WTC11 (cell line): ENCODE results near the gene PGGHG. TPM values are rescaled to one million over a fixed set of nuclear protein-coding genes. Genes with fewer than 3 reads are reported as not detected.

Experiments
- ATAC-seq: fragments of 200-7000 bp; cut with Tn5 transposase; 2 replicates; pipeline ENCODE4 v1.10.0; 2021; ENCODE audit warnings: mild to moderate bottlenecking, moderate library complexity
- CTCF ChIA-PET: fragments of 300-600 bp; sonication (Branson Sonifier 250); formaldehyde crosslinking; loops from one replicate; lab custom pipeline; 2021; ENCODE audit warnings: antibody characterized with exemption; lab: Charles Lee
- POLR2A ChIA-PET: fragments of 350-600 bp; sonication (Branson Sonifier 250); formaldehyde crosslinking; loops from one replicate; lab custom pipeline; 2021; ENCODE audit warnings: antibody characterized with exemption; lab: Charles Lee
- DNase-seq: peaks from one replicate; pipeline ENCODE4 v3.0.0; 2021; ENCODE audit warnings: low spot score
- H3K27ac Mint-ChIP-seq: 2 replicates; pipeline ENCODE4 v1.8.0; 2021; ENCODE audit warnings: mixed read lengths
- H3K27me3 Mint-ChIP-seq: 2 replicates; pipeline ENCODE4 v1.8.0; 2021; ENCODE audit warnings: low read depth, mild to moderate bottlenecking, moderate library complexity, mixed read lengths
- H3K36me3 Mint-ChIP-seq: 2 replicates; pipeline ENCODE4 v1.8.0; 2021; ENCODE audit warnings: mixed read lengths
- H3K4me1 Mint-ChIP-seq: 2 replicates; pipeline ENCODE4 v1.8.0; 2022; ENCODE audit warnings: mixed read lengths
- H3K4me3 Mint-ChIP-seq: 2 replicates; pipeline ENCODE4 v1.8.0; 2021; ENCODE audit warnings: mild to moderate bottlenecking, moderate library complexity, mixed read lengths
- H3K9me3 Mint-ChIP-seq: 2 replicates; pipeline ENCODE4 v1.8.0; 2021; ENCODE audit warnings: mixed read lengths
- ATF3 ChIP-seq: sonication (generic); formaldehyde crosslinking; conservative IDR thresholded peaks from 2 replicates; pipeline ENCODE4 v1.8.1; 2022; ENCODE audit warnings: mild to moderate bottlenecking, missing genetic modification reagents
- CTCF ChIP-seq: fragments of 200-600 bp; IDR thresholded peaks from 2 replicates; pipeline ENCODE4 v1.8.0; 2022; ENCODE audit warnings: antibody characterized with exemption
- GABPB1 ChIP-seq: sonication (generic); formaldehyde crosslinking; IDR thresholded peaks from 2 replicates; pipeline ENCODE4 v1.8.1; 2023; ENCODE audit warnings: mild to moderate bottlenecking, missing genetic modification reagents
- GTF2I ChIP-seq: fragments of 250-450 bp; sonication (Bioruptor Pico); conservative IDR thresholded peaks from 2 replicates; pipeline ENCODE4 v1.4.0; 2021; ENCODE audit warnings: mild to moderate bottlenecking
- MAX ChIP-seq: sonication (generic); formaldehyde crosslinking; IDR thresholded peaks from 2 replicates; pipeline ENCODE4 v1.8.0; 2022; ENCODE audit warnings: mild to moderate bottlenecking, missing genetic modification reagents
- NFYB ChIP-seq: sonication (generic); formaldehyde crosslinking; conservative IDR thresholded peaks from 2 replicates; pipeline ENCODE4 v1.8.0; 2022; ENCODE audit warnings: low read depth, missing genetic modification reagents
- SMAD3 ChIP-seq: sonication (generic); formaldehyde crosslinking; IDR thresholded peaks from 2 replicates; pipeline ENCODE4 v1.8.0; 2022; ENCODE audit warnings: missing genetic modification reagents, mild to moderate bottlenecking, borderline replicate concordance
- TEAD4 ChIP-seq: sonication (generic); formaldehyde crosslinking; IDR thresholded peaks from 2 replicates; pipeline ENCODE4 v1.8.0; 2022; ENCODE audit warnings: mild to moderate bottlenecking, missing genetic modification reagents
- TP53 ChIP-seq: sonication (generic); formaldehyde crosslinking; IDR thresholded peaks from 2 replicates; pipeline ENCODE4 v1.8.1; 2023; ENCODE audit warnings: mild to moderate bottlenecking, missing genetic modification reagents
- ZNF396 ChIP-seq: fragments of 250-450 bp; sonication (Bioruptor Pico); IDR thresholded peaks from 2 replicates; pipeline ENCODE4 v1.8.0; 2021; ENCODE audit warnings: mild to moderate bottlenecking, moderate library complexity, borderline replicate concordance
- ZNF423 ChIP-seq: fragments of 250-450 bp; sonication (Bioruptor Pico); IDR thresholded peaks from 2 replicates; pipeline ENCODE4 v2.1.2; 2022; ENCODE audit warnings: mild to moderate bottlenecking, moderate library complexity
- ZNF532 ChIP-seq: fragments of 250-450 bp; sonication (Bioruptor Pico); IDR thresholded peaks from 2 replicates; pipeline ENCODE4 v1.9.0; 2021; ENCODE audit warnings: mild to moderate bottlenecking, borderline replicate concordance
- total RNA-seq: library from RNA; stranded (reverse); gene quantifications from 3 replicates; pipeline ENCODE4 v1.2.3, GENCODE V29; 2021
- TF ChIP-seq, protein P1 (sequence below): fragments of 250-450 bp; sonication (Bioruptor Pico); IDR thresholded peaks from 2 replicates; pipeline ENCODE4 v1.8.0; 2021; ENCODE audit warnings: mild to moderate bottlenecking
- TF ChIP-seq, protein P2 (sequence below): sonication (generic); formaldehyde crosslinking; IDR thresholded peaks from 2 replicates; pipeline ENCODE4 v1.8.1; 2023; ENCODE audit warnings: mild to moderate bottlenecking, moderate library complexity, missing genetic modification reagents
- TF ChIP-seq, protein P3 (sequence below): sonication (generic); formaldehyde crosslinking; IDR thresholded peaks from 2 replicates; pipeline ENCODE4 v1.8.0; 2022; ENCODE audit warnings: mild to moderate bottlenecking, missing genetic modification reagents

PGGHG gene
- total RNA-seq, 1 experiment from 2014 or later = 74.9 TPM

GRCh38 chr11:293852-294661 lies 5.1 kb downstream of the PGGHG start:
- H3K36me3 Mint-ChIP-seq = peaks cover 17% of the 10 kb centered on the region; the same call in 1 of the 2 replicates
- POLR2A ChIA-PET = no interaction called here
- peaks cover 31% of the 10 kb centered on the region for H3K4me1 Mint-ChIP-seq

GRCh38 chr11:294780-295179 lies 5.9 kb downstream of the PGGHG start:
- Mint-ChIP-seq H3K9me3 (no peaks in the 10 kb centered on the region), H3K4me1 (peaks cover 27% of the 10 kb centered on the region), H3K27ac (no peak overlapping the region), H3K27me3 (no peaks in the 10 kb centered on the region), H3K4me3 (no peak overlapping the region), H3K36me3 (peaks cover 17% of the 10 kb centered on the region; the same call in 1 of the 2 replicates)
- POLR2A ChIA-PET = no interaction called here
- TF ChIP-seq TP53 (CRISPR knock-in tag) (no peak), ATF3 (no peak), ZNF532 (CRISPR knock-in tag) (no peak), CTCF (no peak), ZNF423 (CRISPR knock-in tag) (no peak), GABPB1 (CRISPR knock-in tag) (no peak)
- TF ChIP-seq, protein P1, sequence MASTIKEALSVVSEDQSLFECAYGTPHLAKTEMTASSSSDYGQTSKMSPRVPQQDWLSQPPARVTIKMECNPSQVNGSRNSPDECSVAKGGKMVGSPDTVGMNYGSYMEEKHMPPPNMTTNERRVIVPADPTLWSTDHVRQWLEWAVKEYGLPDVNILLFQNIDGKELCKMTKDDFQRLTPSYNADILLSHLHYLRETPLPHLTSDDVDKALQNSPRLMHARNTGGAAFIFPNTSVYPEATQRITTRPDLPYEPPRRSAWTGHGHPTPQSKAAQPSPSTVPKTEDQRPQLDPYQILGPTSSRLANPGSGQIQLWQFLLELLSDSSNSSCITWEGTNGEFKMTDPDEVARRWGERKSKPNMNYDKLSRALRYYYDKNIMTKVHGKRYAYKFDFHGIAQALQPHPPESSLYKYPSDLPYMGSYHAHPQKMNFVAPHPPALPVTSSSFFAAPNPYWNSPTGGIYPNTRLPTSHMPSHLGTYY (CRISPR knock-in tag) = no peak
- DNase-seq (no peak), ATAC-seq (no peak)
- CTCF ChIA-PET = interaction anchor here (0.7 to 3.6 kb wide), 3 partner anchors 10 to 95 kb away, joined by 3 to 15 read pairs (median 6); no protein-coding TSS in a partner anchor

More at GRCh38 chr11:293852-294661, 5.1 kb downstream of the PGGHG start:
- no peak for ATAC-seq
- Mint-ChIP-seq H3K27ac (no peak overlapping the region), H3K9me3 (no peaks in the 10 kb centered on the region), H3K4me3 (no peak overlapping the region), H3K27me3 (no peaks in the 10 kb centered on the region)
- peak; percentile 7 for DNase-seq
- TF ChIP-seq GTF2I (CRISPR knock-in tag) (no peak), ZNF423 (CRISPR knock-in tag) (peak; percentile 55; the same call in 1 of the 2 replicates), TEAD4 (CRISPR knock-in tag) (no peak)
- CTCF ChIA-PET = interaction anchor here (3.6 kb wide), 1 partner anchor 43 kb away, joined by 15 read pairs; no protein-coding TSS in a partner anchor

DNA sequence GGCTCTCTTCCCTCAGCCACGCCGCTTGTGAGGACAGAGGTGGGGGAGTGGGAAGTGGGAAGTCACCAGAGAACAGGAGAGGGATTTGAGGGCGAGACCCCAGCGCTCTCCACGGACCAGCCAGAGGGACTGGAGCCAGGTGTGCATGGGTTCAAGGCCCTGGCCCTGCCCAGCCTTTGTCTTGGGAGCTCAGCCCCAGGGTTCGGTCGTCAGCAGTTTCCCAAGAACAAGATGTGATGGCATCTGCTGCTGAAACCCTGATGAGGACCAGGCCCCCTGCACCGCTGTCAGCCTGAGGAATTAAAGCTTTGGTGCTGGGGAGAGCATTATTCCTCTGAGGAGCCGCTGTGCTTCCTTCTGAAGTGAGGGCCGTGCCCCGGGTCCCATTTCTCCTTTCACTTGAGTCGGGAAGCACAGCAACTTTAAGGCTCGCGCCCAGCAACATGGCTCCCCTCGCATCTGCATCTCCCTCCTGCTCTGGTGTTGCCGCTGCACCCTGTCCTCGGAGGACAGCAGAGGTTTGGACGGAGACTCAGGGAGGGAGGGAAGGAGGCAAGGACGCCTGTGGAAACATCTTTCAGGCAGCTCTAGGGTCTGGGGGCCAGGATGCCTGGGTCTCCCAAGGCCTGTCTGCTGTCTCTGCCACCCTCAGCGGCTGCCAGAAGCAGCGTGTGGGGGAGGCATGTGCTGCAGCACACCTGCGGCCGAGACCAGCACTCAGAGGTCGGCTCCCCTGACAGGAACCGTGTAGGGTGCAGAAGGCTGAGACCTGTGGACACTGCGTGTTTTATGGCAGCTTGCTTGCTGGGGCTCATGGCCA lies 6.6 kb downstream of the PGGHG start:
- H3K36me3 Mint-ChIP-seq = peaks cover 17% of the 10 kb centered on the region; the same call in 1 of the 2 replicates
- H3K27ac Mint-ChIP-seq = peak overlapping the region; percentile 41; the same call in 1 of the 2 replicates
- ChIA-PET CTCF (interaction anchor here (0.7 to 3.6 kb wide), 3 partner anchors 9 to 95 kb away, joined by 3 to 15 read pairs (median 6); no protein-coding TSS in a partner anchor), POLR2A (no interaction called here)
- H3K4me1 Mint-ChIP-seq = peaks cover 27% of the 10 kb centered on the region
- DNase-seq (peak; percentile 8), ATAC-seq (no peak)
- no peaks in the 10 kb centered on the region for H3K9me3 Mint-ChIP-seq
- no peak overlapping the region for H3K4me3 Mint-ChIP-seq
- no peaks in the 10 kb centered on the region for H3K27me3 Mint-ChIP-seq
- TF ChIP-seq, protein P2, sequence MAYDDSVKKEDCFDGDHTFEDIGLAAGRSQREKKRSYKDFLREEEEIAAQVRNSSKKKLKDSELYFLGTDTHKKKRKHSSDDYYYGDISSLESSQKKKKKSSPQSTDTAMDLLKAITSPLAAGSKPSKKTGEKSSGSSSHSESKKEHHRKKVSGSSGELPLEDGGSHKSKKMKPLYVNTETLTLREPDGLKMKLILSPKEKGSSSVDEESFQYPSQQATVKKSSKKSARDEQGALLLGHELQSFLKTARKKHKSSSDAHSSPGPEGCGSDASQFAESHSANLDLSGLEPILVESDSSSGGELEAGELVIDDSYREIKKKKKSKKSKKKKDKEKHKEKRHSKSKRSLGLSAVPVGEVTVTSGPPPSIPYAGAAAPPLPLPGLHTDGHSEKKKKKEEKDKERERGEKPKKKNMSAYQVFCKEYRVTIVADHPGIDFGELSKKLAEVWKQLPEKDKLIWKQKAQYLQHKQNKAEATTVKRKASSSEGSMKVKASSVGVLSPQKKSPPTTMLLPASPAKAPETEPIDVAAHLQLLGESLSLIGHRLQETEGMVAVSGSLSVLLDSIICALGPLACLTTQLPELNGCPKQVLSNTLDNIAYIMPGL = no peak
- TF ChIP-seq ZNF396 (CRISPR knock-in tag) = no peak
- TF ChIP-seq, protein P3, sequence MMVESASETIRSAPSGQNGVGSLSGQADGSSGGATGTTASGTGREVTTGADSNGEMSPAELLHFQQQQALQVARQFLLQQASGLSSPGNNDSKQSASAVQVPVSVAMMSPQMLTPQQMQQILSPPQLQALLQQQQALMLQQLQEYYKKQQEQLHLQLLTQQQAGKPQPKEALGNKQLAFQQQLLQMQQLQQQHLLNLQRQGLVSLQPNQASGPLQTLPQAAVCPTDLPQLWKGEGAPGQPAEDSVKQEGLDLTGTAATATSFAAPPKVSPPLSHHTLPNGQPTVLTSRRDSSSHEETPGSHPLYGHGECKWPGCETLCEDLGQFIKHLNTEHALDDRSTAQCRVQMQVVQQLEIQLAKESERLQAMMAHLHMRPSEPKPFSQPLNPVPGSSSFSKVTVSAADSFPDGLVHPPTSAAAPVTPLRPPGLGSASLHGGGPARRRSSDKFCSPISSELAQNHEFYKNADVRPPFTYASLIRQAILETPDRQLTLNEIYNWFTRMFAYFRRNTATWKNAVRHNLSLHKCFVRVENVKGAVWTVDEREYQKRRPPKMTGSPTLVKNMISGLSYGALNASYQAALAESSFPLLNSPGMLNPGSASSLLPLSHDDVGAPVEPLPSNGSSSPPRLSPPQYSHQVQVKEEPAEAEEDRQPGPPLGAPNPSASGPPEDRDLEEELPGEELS (CRISPR knock-in tag) = no peak
- TF ChIP-seq TEAD4 (CRISPR knock-in tag) = no peak
- no peak for TF ChIP-seq SMAD3 (CRISPR knock-in tag)
- no peak for TF ChIP-seq NFYB (CRISPR knock-in tag)
- TF ChIP-seq MAX (CRISPR knock-in tag) = no peak
